ENCODE measurements around the gene FOXP1. TPM values are rescaled to one million over a fixed set of nuclear protein-coding genes. Genes with fewer than 3 reads are reported as not detected.

FOXP1 gene
- total and polyA plus RNA-seq, 4 donors: 4.9 to 35.4 (median 32.0) TPM

- no peak for TF ChIP-seq ZBTB33 (IDR thresholded peaks at IDR 0.05)
- TF ChIP-seq SP1 (IDR thresholded peaks at IDR 0.05): no peak
- no peak for TF ChIP-seq EGR1 (IDR thresholded peaks at IDR 0.05; ENCODE audit: low read depth in 2 of 2)
- no peak for TF ChIP-seq RXRA (IDR thresholded peaks at IDR 0.05)
- TF ChIP-seq TAF1 (conservative IDR thresholded peaks at IDR 0.05): no peak
Measured at GRCh38 chr3:71591101-71591500, 7.6 kb upstream of the FOXP1 start (continued).

GRCh38 chr3:71589132-71589531 is 5.6 kb upstream of the FOXP1 start:
- WGBS: 88% methylated on average over 2 of the region's 2 CpGs
- TF ChIP-seq NR2F2 (IDR thresholded peaks at IDR 0.05) (no peak), MAX (IDR thresholded peaks at IDR 0.05) (no peak), ATF3 (IDR thresholded peaks at IDR 0.05) (no peak), GABPA (IDR thresholded peaks at IDR 0.05 in 1 of 2, conservative IDR thresholded peaks at IDR 0.05 in 1 of 2) (no peak), SP1 (IDR thresholded peaks at IDR 0.05) (no peak), JUND (IDR thresholded peaks at IDR 0.05) (no peak), CTCF (IDR thresholded peaks at IDR 0.05; ENCODE audit: low read depth, low read length, missing input control) (no peak), ZBTB33 (IDR thresholded peaks at IDR 0.05) (no peak), YY1 (IDR thresholded peaks at IDR 0.05) (no peak), RAD21 (IDR thresholded peaks at IDR 0.05) (no peak), FOXA2 (IDR thresholded peaks at IDR 0.05) (no peak)
- TF ChIP-seq, protein P1, sequence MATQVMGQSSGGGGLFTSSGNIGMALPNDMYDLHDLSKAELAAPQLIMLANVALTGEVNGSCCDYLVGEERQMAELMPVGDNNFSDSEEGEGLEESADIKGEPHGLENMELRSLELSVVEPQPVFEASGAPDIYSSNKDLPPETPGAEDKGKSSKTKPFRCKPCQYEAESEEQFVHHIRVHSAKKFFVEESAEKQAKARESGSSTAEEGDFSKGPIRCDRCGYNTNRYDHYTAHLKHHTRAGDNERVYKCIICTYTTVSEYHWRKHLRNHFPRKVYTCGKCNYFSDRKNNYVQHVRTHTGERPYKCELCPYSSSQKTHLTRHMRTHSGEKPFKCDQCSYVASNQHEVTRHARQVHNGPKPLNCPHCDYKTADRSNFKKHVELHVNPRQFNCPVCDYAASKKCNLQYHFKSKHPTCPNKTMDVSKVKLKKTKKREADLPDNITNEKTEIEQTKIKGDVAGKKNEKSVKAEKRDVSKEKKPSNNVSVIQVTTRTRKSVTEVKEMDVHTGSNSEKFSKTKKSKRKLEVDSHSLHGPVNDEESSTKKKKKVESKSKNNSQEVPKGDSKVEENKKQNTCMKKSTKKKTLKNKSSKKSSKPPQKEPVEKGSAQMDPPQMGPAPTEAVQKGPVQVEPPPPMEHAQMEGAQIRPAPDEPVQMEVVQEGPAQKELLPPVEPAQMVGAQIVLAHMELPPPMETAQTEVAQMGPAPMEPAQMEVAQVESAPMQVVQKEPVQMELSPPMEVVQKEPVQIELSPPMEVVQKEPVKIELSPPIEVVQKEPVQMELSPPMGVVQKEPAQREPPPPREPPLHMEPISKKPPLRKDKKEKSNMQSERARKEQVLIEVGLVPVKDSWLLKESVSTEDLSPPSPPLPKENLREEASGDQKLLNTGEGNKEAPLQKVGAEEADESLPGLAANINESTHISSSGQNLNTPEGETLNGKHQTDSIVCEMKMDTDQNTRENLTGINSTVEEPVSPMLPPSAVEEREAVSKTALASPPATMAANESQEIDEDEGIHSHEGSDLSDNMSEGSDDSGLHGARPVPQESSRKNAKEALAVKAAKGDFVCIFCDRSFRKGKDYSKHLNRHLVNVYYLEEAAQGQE (IDR thresholded peaks at IDR 0.05): no peak
- no peak overlapping the region for H3K27ac ChIP-seq (ENCODE audit: low read depth in 1 of 2, low read length in 2 of 2)
- no peaks in the 10 kb centered on the region for H3K9me3 ChIP-seq (ENCODE audit: control insufficient read depth in 4 of 4, low read length in 3 of 4)
- no peak overlapping the region for H3K4me3 ChIP-seq (ENCODE audit: low read depth in 1 of 3, low read length in 3 of 3)
- H3K27me3 ChIP-seq (ENCODE audit: control insufficient read depth in 4 of 4, insufficient read depth in 4 of 4, low read length in 3 of 4): no peaks in the 10 kb centered on the region
- H3K9ac ChIP-seq (ENCODE audit: low read depth in 1 of 2, low read length in 2 of 2): no peak overlapping the region
- peaks cover 1 to 20% (median 6%) of the 10 kb centered on the region in 4 donors for H3K4me1 ChIP-seq (ENCODE audit: control insufficient read depth in 4 of 4, insufficient read depth in 4 of 4, low read length in 3 of 4)
- no peaks in the 10 kb centered on the region for H3K36me3 ChIP-seq (ENCODE audit: control insufficient read depth in 4 of 4, insufficient read depth in 3 of 4, low read depth in 1 of 4, low read length in 3 of 4)
- no peak for DNase-seq (ENCODE audit: low spot score)
